Retinal pigment epithelial cell (primary cell): ENCODE measurements around the gene ZNF12.

Experiments used
- DNase-seq: peaks from one replicate; pipeline ENCODE4 v3.0.0-alpha.2; 2010; ENCODE audit warnings: low read depth
- H3K4me3 ChIP-seq: 2 replicates; pipeline ENCODE4 v1.5.1; 2011; ENCODE audit warnings: mild to moderate bottlenecking, low read length, control low read depth, moderate library complexity
- CTCF ChIP-seq: conservative IDR thresholded peaks from 2 replicates; pipeline ENCODE4 v1.5.1; 2011; ENCODE audit warnings: low read depth, low read length, control low read depth, inconsistent platforms

Gene ZNF12

GRCh38 chr7:6652446-6653011 is 54.2 kb downstream of the ZNF12 start:
- H3K4me3 ChIP-seq = no peak overlapping the region
- no peak for DNase-seq
- TF ChIP-seq CTCF = no peak

GRCh38 chr7:6651851-6652445 is 54.8 kb downstream of the ZNF12 start:
- TF ChIP-seq CTCF = no peak
- H3K4me3 ChIP-seq = no peak overlapping the region
- DNase-seq = no peak

GRCh38 chr7:6650521-6651011 is 56.2 kb downstream of the ZNF12 start:
- H3K4me3 ChIP-seq = no peak overlapping the region
- no peak for DNase-seq
- TF ChIP-seq CTCF = no peak

- no peak for TF ChIP-seq CTCF
- DNase-seq = no peak
Observed at GRCh38 chr7:6650086-6650485, 56.7 kb downstream of the ZNF12 start.

GRCh38 chr7:6649241-6649961 is 57.3 kb downstream of the ZNF12 start:
- TF ChIP-seq CTCF = no peak
- H3K4me3 ChIP-seq = no peak overlapping the region
- DNase-seq = no peak

More at GRCh38 chr7:6650086-6650485, 56.7 kb downstream of the ZNF12 start:
- H3K4me3 ChIP-seq = no peak overlapping the region

GRCh38 chr7:6648815-6649104 is 58.0 kb downstream of the ZNF12 start:
- DNase-seq = no peak
- no peak for TF ChIP-seq CTCF
- H3K4me3 ChIP-seq = no peak overlapping the region
